WI38 (cell line): Measurements from ENCODE around the gene NUP107.

Experiments
- H3K4me3 ChIP-seq: 2 replicates; pipeline ENCODE4 v1.5.1; 2011; ENCODE audit warnings: low read depth, mild to moderate bottlenecking, control low read depth, low read length
- TF ChIP-seq, protein P1 (sequence below): IDR thresholded peaks from 2 replicates; pipeline ENCODE4 v1.5.1; 2012; ENCODE audit warnings: low read depth, mild to moderate bottlenecking, control low read depth, low read length

Gene NUP107

DNA sequence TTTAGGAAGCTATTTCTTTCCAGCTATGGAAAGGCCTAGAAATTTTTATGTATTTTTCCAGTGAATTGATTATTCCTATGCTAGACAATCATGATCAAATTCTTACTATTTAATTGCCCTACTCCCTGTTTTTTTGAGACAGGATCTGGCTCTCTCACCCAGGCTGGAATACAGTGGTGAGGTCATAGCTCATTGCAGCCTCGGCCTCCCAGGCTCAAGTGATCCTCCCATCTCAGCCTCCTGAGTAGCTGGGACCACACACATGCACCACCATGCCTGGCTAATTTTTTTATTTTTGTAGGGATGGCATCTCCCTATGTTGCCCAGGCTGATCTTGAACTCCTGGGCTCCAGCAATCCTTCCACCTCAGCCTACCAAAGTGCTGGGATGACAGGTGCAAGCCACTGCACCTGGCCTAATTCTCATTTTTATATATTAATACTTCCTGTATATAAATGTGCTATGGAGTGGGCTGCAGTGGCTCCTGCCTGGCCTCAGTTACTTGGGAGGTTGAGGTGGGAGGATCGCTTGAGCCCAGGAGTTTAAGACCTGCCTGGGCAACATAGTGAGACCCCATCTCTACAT, 105.2 kb downstream of the NUP107 start:
- TF ChIP-seq, protein P1, sequence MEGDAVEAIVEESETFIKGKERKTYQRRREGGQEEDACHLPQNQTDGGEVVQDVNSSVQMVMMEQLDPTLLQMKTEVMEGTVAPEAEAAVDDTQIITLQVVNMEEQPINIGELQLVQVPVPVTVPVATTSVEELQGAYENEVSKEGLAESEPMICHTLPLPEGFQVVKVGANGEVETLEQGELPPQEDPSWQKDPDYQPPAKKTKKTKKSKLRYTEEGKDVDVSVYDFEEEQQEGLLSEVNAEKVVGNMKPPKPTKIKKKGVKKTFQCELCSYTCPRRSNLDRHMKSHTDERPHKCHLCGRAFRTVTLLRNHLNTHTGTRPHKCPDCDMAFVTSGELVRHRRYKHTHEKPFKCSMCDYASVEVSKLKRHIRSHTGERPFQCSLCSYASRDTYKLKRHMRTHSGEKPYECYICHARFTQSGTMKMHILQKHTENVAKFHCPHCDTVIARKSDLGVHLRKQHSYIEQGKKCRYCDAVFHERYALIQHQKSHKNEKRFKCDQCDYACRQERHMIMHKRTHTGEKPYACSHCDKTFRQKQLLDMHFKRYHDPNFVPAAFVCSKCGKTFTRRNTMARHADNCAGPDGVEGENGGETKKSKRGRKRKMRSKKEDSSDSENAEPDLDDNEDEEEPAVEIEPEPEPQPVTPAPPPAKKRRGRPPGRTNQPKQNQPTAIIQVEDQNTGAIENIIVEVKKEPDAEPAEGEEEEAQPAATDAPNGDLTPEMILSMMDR = no peak
- H3K4me3 ChIP-seq = no peak overlapping the region

DNA sequence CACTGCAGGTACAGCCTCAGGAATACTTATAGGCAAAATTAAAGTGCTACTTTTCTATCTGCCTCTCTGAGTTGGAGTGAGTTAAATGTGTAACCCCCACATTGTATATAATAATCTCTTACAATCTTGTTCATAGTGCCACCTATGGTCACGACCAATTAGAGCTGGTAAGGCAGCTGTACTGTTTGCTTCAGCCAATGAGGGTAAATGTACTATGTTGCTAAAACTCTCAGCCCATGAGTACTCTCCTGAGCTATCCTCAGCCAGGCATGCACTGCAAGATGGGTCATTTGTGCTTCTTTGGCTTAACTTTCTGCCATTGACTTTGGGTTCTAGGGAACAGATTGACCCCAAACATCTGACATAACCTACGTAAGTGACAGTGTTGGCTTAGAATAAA, 106.2 kb downstream of the NUP107 start:
- H3K4me3 ChIP-seq = no peak overlapping the region
- TF ChIP-seq, protein P1 = no peak

- TF ChIP-seq, protein P1 = no peak
- H3K4me3 ChIP-seq = no peak overlapping the region
Measured at GRCh38 chr12:68793436-68793835, 106.7 kb downstream of the NUP107 start.

- H3K4me3 ChIP-seq = no peak overlapping the region
- TF ChIP-seq, protein P1 = no peak
Measured at GRCh38 chr12:68793975-68794652, 107.3 kb downstream of the NUP107 start.

DNA sequence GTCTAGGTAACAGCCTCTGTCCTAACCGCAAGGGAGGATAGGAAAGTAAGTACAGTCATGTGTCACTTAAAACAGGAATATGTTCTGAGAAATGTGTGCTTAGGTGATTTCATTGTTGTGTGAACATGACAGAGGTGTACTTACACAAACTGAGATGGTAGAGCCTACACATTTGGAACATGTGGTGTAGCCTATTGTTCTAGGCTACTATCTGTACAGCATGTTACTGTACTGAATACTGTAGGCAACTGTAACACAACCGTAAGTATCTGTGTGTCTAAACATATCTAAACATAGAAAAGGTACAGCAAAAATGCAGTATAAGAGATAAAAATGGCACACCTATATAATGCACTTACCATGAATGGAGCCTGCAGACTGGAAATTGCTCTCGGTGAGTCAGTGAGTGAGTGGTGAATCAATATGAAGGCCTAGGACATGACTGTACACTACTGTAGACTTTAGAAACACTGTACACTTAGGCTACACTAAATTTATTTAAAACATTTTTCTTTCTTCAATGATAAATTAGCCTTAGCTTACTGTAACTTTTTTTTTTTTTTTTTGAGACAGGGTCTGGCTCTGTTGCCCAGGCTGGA, 108.0 kb downstream of the NUP107 start:
- TF ChIP-seq, protein P1 = no peak
- no peak overlapping the region for H3K4me3 ChIP-seq
